ENCODE measurements around the gene COL6A5.

DNA sequence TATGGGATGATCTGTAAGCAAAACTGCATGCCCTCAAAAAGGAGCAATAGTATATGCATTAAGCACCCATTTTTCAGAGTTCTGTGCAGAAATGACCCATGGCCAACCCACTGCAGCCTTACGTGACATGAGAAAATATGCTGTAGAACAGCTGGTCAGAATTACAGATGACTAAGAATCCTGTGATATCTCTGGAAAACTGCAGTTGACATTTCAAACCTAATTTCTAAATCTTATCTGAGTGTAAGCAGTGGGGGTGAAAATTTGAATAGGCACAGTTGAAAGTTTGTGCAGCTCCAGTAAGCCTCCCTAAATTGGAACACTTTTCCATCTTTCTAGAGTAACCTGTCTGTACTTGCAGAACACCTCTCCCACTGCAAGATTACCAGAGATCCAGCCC, 142.8 kb downstream of the COL6A5 start:
- no peak for TF ChIP-seq POLR2A (IDR thresholded peaks at IDR 0.05)
- TF ChIP-seq POLR2AphosphoS5 (IDR thresholded peaks at IDR 0.05): no peak
- TF ChIP-seq, protein P1, sequence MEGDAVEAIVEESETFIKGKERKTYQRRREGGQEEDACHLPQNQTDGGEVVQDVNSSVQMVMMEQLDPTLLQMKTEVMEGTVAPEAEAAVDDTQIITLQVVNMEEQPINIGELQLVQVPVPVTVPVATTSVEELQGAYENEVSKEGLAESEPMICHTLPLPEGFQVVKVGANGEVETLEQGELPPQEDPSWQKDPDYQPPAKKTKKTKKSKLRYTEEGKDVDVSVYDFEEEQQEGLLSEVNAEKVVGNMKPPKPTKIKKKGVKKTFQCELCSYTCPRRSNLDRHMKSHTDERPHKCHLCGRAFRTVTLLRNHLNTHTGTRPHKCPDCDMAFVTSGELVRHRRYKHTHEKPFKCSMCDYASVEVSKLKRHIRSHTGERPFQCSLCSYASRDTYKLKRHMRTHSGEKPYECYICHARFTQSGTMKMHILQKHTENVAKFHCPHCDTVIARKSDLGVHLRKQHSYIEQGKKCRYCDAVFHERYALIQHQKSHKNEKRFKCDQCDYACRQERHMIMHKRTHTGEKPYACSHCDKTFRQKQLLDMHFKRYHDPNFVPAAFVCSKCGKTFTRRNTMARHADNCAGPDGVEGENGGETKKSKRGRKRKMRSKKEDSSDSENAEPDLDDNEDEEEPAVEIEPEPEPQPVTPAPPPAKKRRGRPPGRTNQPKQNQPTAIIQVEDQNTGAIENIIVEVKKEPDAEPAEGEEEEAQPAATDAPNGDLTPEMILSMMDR (IDR thresholded peaks at IDR 0.05): no peak
- no peak for TF ChIP-seq EP300 (IDR thresholded peaks at IDR 0.05)

Measured in suprapubic skin (tissue), 4 donors.